SK-N-SH (cell line): Measurements from ENCODE around the gene PRRX2. TPM values are rescaled to one million over a fixed set of nuclear protein-coding genes. Genes with fewer than 3 reads are reported as not detected.

Experiments
- CTCF ChIA-PET: fragments of 300-600, 350-600 bp; formaldehyde crosslinking; extraction: SDS; loops from one replicate; lab custom pipeline; 2021; lab: Yijun Ruan, JAX
- POLR2A ChIA-PET: fragments of 350-600 bp; sonication (Branson Sonifier 250); formaldehyde crosslinking; extraction: SDS; loops from one replicate; lab custom pipeline; 2020; ENCODE audit warnings: antibody characterized with exemption, inconsistent platforms; lab: Yijun Ruan, JAX
- DNase-seq: peaks from one replicate; pipeline ENCODE4 v3.0.0; 2012
- H2AFZ ChIP-seq: fragments of 200-600 bp; sonication (generic); 2 replicates; pipeline ENCODE4 v1.8.1; 2016; ENCODE audit warnings: antibody characterized with exemption, mild to moderate bottlenecking, low read depth
- H3F3A ChIP-seq: fragments of 200-600 bp; sonication (generic); replicated peaks from 2 replicates; pipeline ENCODE3; 2016; ENCODE audit warnings: antibody characterized with exemption, mild to moderate bottlenecking; ENCODE audit not compliant: insufficient read depth
- H3K27ac ChIP-seq, 2 experiments: fragments of 200-500 bp in 1 of 2; fragments of 200-600 bp in 1 of 2; sonication (Bioruptor generic) in 1 of 2; sonication (generic), shearing (Covaris generic) in 1 of 2; 2 replicates each; pipeline versions ENCODE4 v1.5.1 to v1.6.1; 2014 to 2016; ENCODE audit warnings: low read depth in 2 of 2, inconsistent platforms in 1 of 2, low read length in 1 of 2, mild to moderate bottlenecking in 1 of 2, mixed read lengths in 1 of 2
- H3K27me3 ChIP-seq: fragments of 200-600 bp; sonication (generic), shearing (Covaris generic); 2 replicates; pipeline ENCODE4 v1.6.1; 2016; ENCODE audit warnings: mixed run types; ENCODE audit not compliant: insufficient read depth
- H3K36me3 ChIP-seq, 2 experiments: fragments of 200-500 bp in 1 of 2; fragments of 200-600 bp in 1 of 2; sonication (Bioruptor generic) in 1 of 2; sonication (generic) in 1 of 2; replicated peaks in 1 of 2; 2 replicates each; pipeline versions ENCODE3 to v1.5.1; 2014 to 2016; ENCODE audit warnings: low read length in 1 of 2, mild to moderate bottlenecking in 1 of 2; ENCODE audit not compliant: insufficient read depth in 2 of 2, control insufficient read depth in 1 of 2
- H3K4me1 ChIP-seq, 2 experiments: fragments of 200-500 bp in 1 of 2; fragments of 200-600 bp in 1 of 2; sonication (Bioruptor generic) in 1 of 2; sonication (generic), shearing (Covaris generic) in 1 of 2; 2 replicates each; pipeline versions ENCODE4 v1.5.1 to v1.6.1; 2014 to 2016; ENCODE audit warnings: low read depth in 1 of 2, low read length in 1 of 2, mixed run types in 1 of 2; ENCODE audit not compliant: insufficient read depth in 2 of 2, control insufficient read depth in 1 of 2
- H3K4me2 ChIP-seq: fragments of 200-600 bp; sonication (generic), shearing (Covaris generic); 2 replicates; pipeline ENCODE4 v1.6.1; 2017; ENCODE audit warnings: mixed run types
- H3K4me3 ChIP-seq, 2 experiments: fragments of 200-500 bp in 1 of 2; fragments of 200-600 bp in 1 of 2; sonication (Bioruptor generic) in 1 of 2; sonication (generic), shearing (Covaris generic) in 1 of 2; 2 replicates each; pipeline versions ENCODE4 v1.5.1 to v1.8.1; 2014 to 2016; ENCODE audit warnings: low read depth in 2 of 2, inconsistent platforms in 1 of 2, low read length in 1 of 2, mild to moderate bottlenecking in 1 of 2, mixed read lengths in 1 of 2, moderate library complexity in 1 of 2
- H3K79me2 ChIP-seq: fragments of 200-600 bp; sonication (generic); 2 replicates; pipeline ENCODE4 v1.8.1; 2017; ENCODE audit warnings: mild to moderate bottlenecking; ENCODE audit not compliant: insufficient read depth
- H3K9ac ChIP-seq: fragments of 200-600 bp; sonication (generic); 2 replicates; pipeline ENCODE4 v1.6.1; 2017; ENCODE audit warnings: mixed run types
- H3K9me2 ChIP-seq: fragments of 200-600 bp; sonication (generic); 2 replicates; pipeline ENCODE4 v1.6.1; 2017; ENCODE audit warnings: mixed run types
- H3K9me3 ChIP-seq: fragments of 200-600 bp; sonication (generic); 2 replicates; pipeline ENCODE4 v1.6.1; 2017; ENCODE audit warnings: mixed run types, mild to moderate bottlenecking, moderate library complexity
- H4K20me1 ChIP-seq: fragments of 200-600 bp; sonication (generic); 2 replicates; pipeline ENCODE4 v1.6.1; 2017; ENCODE audit warnings: mild to moderate bottlenecking, mixed run types; ENCODE audit not compliant: insufficient read depth
- CHD2 ChIP-seq: fragments of 150-350 bp; IDR thresholded peaks from 2 replicates; pipeline ENCODE4 v1.6.1; 2018; ENCODE audit warnings: low read length; ENCODE audit not compliant: partially characterized antibody
- CTCF ChIP-seq: fragments of 200-600 bp; sonication (generic); IDR thresholded peaks from 2 replicates; pipeline ENCODE4 v1.6.1; 2017; ENCODE audit warnings: antibody characterized with exemption, mild to moderate bottlenecking, moderate library complexity
- ELF1 ChIP-seq: IDR thresholded peaks from 2 replicates; pipeline ENCODE4 v1.4.0; 2012
- EP300 ChIP-seq, 2 experiments: IDR thresholded peaks; 2 replicates each; pipeline versions ENCODE4 v1.4.0 to v1.6.1; 2012; ENCODE audit warnings: borderline replicate concordance in 1 of 2, low read depth in 1 of 2, low read length in 1 of 2
- MXI1 ChIP-seq: IDR thresholded peaks from 2 replicates; pipeline ENCODE4 v1.6.1; 2012; ENCODE audit warnings: mild to moderate bottlenecking, low read depth, low read length, improper control_type of control experiment
- NFIC ChIP-seq: IDR thresholded peaks from 2 replicates; pipeline ENCODE4 v1.4.0; 2012; ENCODE audit warnings: borderline replicate concordance
- NRF1 ChIP-seq: IDR thresholded peaks from 2 replicates; pipeline ENCODE4 v1.6.1; 2012; ENCODE audit warnings: low read depth, mild to moderate bottlenecking, low read length
- PBX3 ChIP-seq: IDR thresholded peaks from 2 replicates; pipeline ENCODE4; 2012
- RAD21 ChIP-seq: IDR thresholded peaks from 2 replicates; pipeline ENCODE4 v1.6.1; 2012; ENCODE audit warnings: mild to moderate bottlenecking, low read length
- REST ChIP-seq: IDR thresholded peaks from 2 replicates; pipeline ENCODE4 v1.6.1; 2012; ENCODE audit warnings: mild to moderate bottlenecking, low read depth, low read length, moderate library complexity
- RXRA ChIP-seq: IDR thresholded peaks from 2 replicates; pipeline ENCODE4 v1.4.0; 2012; ENCODE audit warnings: low read depth, mild to moderate bottlenecking, borderline replicate concordance
- SMC3 ChIP-seq: IDR thresholded peaks from 2 replicates; pipeline ENCODE4 v1.6.1; 2012; ENCODE audit warnings: low read depth, low read length, improper control_type of control experiment
- YY1 ChIP-seq: IDR thresholded peaks from 2 replicates; pipeline ENCODE4 v1.4.0; 2012; ENCODE audit warnings: low read depth, mild to moderate bottlenecking
- ZBTB33 ChIP-seq: IDR thresholded peaks from 2 replicates; pipeline ENCODE4 v1.4.0; 2012; ENCODE audit warnings: low read depth, borderline replicate concordance
- WGBS: methylation state at CpG from one replicate; pipeline ENCODE4 v1.1.6; 2017; ENCODE audit warnings: low lambda C conversion rate; 5-methylcytosine and 5-hydroxymethylcytosine counted together
- polyA plus RNA-seq, 3 experiments: library from polyadenylated mRNA; depleted of rRNA; stranded (reverse); fragments of >200 nt; gene quantifications; 2 replicates each; pipeline ENCODE4 v1.2.3, GENCODE V29; 2012

PRRX2 gene
- polyA plus RNA-seq, 1 of the 3 experiments (the other 2 are of a cell fraction) = 0.84 TPM

- no peaks in the 10 kb centered on the region for H4K20me1 ChIP-seq
- H3K27ac ChIP-seq = no peak overlapping the region
- no peak overlapping the region for H3K4me3 ChIP-seq
- no peak overlapping the region for H3K9ac ChIP-seq
- no peaks in the 10 kb centered on the region for H3F3A ChIP-seq
- H3K9me2 ChIP-seq = no peaks in the 10 kb centered on the region
- POLR2A ChIA-PET = no interaction called here
- H3K9me3 ChIP-seq = no peaks in the 10 kb centered on the region
- no peak overlapping the region for H3K4me2 ChIP-seq
- H3K4me1 ChIP-seq = peaks cover 0 to 5% of the 10 kb centered on the region in 2 experiments; a peak in 1 of 4 replicates
- TF ChIP-seq ZBTB33 (no peak), ELF1 (no peak), EP300 (IDR thresholded peaks at IDR 0.05; ENCODE audit: borderline replicate concordance in 1 of 2, low read depth in 1 of 2, low read length in 1 of 2) (no peak)
- TF ChIP-seq, all 33 proteins: peak for 0
- Histone ChIP-seq H3K27me3 (no peaks in the 10 kb centered on the region), H3K36me3 (no peaks in the 10 kb centered on the region), H3K79me2 (no peaks in the 10 kb centered on the region), H2AFZ (no peak overlapping the region)
- DNase-seq = no peak
- 78% methylated on average over 13 of the region's 20 CpGs for WGBS
- CTCF ChIA-PET = interaction anchor here (0.6 to 15.1 kb wide), 11 partner anchors 9 to 116 kb away, joined by 3 to 356 read pairs (median 19); partner anchors contain the start of genes ASB6 and PTGES
These were observed 70.9 kb downstream of the PRRX2 start for GRCh38 chr9:129736334-129736733.

- H3F3A ChIP-seq = no peaks in the 10 kb centered on the region
- TF ChIP-seq RXRA = no peak
- TF ChIP-seq SMC3 = peak; percentile 90
- TF ChIP-seq RAD21 = peak; percentile 79
- no peak for TF ChIP-seq PBX3
- TF ChIP-seq NFIC = no peak
- TF ChIP-seq MXI1 = 0 out of 2 replicates have a peak, but pooled peaks have one; percentile 34
- TF ChIP-seq REST = no peak
- peak; percentile 92 for TF ChIP-seq CTCF
- TF ChIP-seq CHD2 = peak; percentile 17
- no peak; the same call in 1 of the 2 replicates for TF ChIP-seq YY1
- TF ChIP-seq NRF1 = peak; percentile 15; the same call in 1 of the 2 replicates
- peak; percentile 94 for DNase-seq
These were observed 72.2 kb downstream of the PRRX2 start for GRCh38 chr9:129737479-129738274.

More at GRCh38 chr9:129737479-129738274, 72.2 kb downstream of the PRRX2 start:
- H3K27ac ChIP-seq = no peak overlapping the region
- H3K4me2 ChIP-seq = peak overlapping the region; percentile 85; the same call in 1 of the 2 replicates
- H3K36me3 ChIP-seq = no peaks in the 10 kb centered on the region
- no peaks in the 10 kb centered on the region for H3K9me2 ChIP-seq
- WGBS = 9% methylated on average over 11 of the region's 48 CpGs
- peaks cover 0 to 5% of the 10 kb centered on the region in 2 experiments; a peak in 1 of 4 replicates for H3K4me1 ChIP-seq
- peak overlapping the region; percentile 90 for H2AFZ ChIP-seq
- H3K79me2 ChIP-seq = no peaks in the 10 kb centered on the region
- ChIA-PET POLR2A (interaction anchor here (0.6 to 1.2 kb wide), 3 partner anchors 35 to 97 kb away, joined by 3 to 5 read pairs (median 4); no protein-coding TSS in a partner anchor), CTCF (interaction anchor here (0.6 to 15.1 kb wide), 49 partner anchors 9 to 606 kb away, joined by 3 to 356 read pairs (median 5); partner anchors contain the start of genes ASB6, NTMT1, PTGES and TOR1A)
- no peaks in the 10 kb centered on the region for H3K27me3 ChIP-seq
- H3K9ac ChIP-seq = peak overlapping the region; percentile 56; the same call in 1 of the 2 replicates
- no peaks in the 10 kb centered on the region for H3K9me3 ChIP-seq
- H3K4me3 ChIP-seq = peak overlapping the region; percentile 49 to 70
- no peaks in the 10 kb centered on the region for H4K20me1 ChIP-seq
